Measurements from ENCODE around the gene TRAFD1.

DNA sequence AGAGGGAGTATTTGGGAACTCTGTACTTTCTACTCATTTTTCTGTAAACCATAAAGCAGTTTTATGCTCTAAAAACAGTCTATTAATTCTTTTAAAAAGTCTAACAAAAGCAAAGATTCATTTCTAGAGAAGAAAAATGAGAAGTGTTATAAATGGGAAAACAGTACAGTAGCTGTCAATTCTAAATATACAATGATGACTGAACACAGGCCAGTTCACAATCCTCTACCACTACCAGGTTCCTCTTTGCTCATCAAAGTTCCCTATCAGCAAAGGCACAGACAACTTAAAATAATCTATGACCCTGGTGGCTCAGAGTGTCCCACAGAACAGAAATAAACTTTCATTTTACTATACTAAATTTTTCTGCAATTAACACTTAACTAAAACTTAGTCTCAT, 29.3 kb upstream of the TRAFD1 start:
- TF ChIP-seq, protein P1, sequence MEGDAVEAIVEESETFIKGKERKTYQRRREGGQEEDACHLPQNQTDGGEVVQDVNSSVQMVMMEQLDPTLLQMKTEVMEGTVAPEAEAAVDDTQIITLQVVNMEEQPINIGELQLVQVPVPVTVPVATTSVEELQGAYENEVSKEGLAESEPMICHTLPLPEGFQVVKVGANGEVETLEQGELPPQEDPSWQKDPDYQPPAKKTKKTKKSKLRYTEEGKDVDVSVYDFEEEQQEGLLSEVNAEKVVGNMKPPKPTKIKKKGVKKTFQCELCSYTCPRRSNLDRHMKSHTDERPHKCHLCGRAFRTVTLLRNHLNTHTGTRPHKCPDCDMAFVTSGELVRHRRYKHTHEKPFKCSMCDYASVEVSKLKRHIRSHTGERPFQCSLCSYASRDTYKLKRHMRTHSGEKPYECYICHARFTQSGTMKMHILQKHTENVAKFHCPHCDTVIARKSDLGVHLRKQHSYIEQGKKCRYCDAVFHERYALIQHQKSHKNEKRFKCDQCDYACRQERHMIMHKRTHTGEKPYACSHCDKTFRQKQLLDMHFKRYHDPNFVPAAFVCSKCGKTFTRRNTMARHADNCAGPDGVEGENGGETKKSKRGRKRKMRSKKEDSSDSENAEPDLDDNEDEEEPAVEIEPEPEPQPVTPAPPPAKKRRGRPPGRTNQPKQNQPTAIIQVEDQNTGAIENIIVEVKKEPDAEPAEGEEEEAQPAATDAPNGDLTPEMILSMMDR (IDR thresholded peaks at IDR 0.05; ENCODE audit: extremely low read depth in 1 of 2, insufficient read depth in 1 of 2, low read depth in 1 of 2, low read length in 2 of 2): no peak
- TF ChIP-seq MYC (IDR thresholded peaks at IDR 0.05; ENCODE audit: low read depth, low read length) (no peak), POLR2A (IDR thresholded peaks at IDR 0.05; ENCODE audit: low read depth, low read length) (no peak), POLR2AphosphoS5 (IDR thresholded peaks at IDR 0.05; ENCODE audit: insufficient read depth, low read depth, low read length) (no peak), EZH2 (IDR thresholded peaks at IDR 0.05; ENCODE audit: borderline replicate concordance, low read depth, low read length, severe bottlenecking) (no peak)
